ENCODE measurements around the gene MCRIP1.

MCRIP1 gene

DNA sequence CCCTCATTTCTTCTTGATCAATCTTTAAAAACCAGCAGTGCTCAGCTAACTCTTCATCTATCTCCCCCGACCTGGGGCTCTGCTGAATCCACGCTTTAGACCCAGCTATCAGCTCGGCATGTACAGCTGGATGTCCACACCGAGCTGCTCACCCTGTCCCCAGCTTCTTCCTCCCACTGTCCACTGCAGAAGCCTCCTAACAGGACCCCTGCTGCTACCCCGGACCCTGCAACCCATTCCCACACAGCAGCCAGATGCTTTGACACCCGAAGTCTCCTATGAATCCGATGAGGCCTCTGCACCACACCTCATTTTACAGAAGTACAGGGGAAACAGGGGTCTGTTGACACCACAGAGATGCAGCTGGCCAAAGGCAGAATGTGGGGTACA, 15.3 kb downstream of the MCRIP1 start:
- no peak for DNase-seq

- DNase-seq: no peak
Measured at GRCh38 chr17:81815646-81815986, 17.5 kb downstream of the MCRIP1 start.

GRCh38 chr17:81814748-81815645, 18.1 kb downstream of the MCRIP1 start:
- DNase-seq: no peak

- no peak for DNase-seq
Measured at GRCh38 chr17:81813861-81814683, 19.0 kb downstream of the MCRIP1 start.

DNA sequence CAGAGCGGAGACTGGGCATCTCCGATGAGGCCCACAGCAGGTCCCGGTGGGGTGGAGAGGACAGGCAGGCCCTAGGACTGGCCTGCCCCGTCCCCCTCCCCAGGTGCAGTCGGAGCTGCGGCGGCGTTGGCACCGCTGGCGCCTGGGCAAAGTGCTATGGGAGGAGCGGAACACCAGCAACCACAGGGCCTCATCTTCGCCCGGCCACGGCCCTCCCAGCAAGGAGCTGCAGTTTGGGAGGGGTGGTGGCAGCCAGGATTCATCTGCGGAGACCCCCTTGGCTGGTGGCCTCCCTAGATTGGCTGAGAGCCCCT, 19.8 kb downstream of the MCRIP1 start:
- no peak for DNase-seq

- no peak for DNase-seq
Measured at GRCh38 chr17:81812571-81813370, 20.3 kb downstream of the MCRIP1 start.

- DNase-seq: no peak
Measured at GRCh38 chr17:81811705-81812570, 21.2 kb downstream of the MCRIP1 start.

- no peak for DNase-seq
Measured at GRCh38 chr17:81810892-81811704, 22.0 kb downstream of the MCRIP1 start.

DNA sequence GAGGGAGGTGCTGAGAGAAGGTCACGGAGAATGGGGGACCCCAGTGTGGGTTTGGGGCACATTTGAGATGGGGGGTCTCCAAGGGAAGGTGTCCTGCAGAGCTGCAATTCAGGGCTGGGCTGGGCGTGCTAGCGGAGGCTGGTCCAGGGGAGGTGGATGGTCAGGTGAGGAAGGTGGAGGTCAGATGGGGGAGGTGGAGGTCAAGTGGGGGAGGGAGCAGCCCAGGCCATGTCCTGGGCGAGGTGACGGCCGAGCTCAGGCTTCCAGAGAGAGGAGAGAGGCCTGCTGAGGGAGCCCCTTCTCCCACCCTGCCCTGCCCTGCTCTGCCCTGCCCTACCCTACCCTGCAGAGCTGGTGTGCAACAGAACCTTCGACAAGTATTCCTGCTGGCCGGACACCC, 22.6 kb downstream of the MCRIP1 start:
- no peak for DNase-seq

- DNase-seq: no peak
Measured at GRCh38 chr17:81809556-81809998, 23.5 kb downstream of the MCRIP1 start.

DNA sequence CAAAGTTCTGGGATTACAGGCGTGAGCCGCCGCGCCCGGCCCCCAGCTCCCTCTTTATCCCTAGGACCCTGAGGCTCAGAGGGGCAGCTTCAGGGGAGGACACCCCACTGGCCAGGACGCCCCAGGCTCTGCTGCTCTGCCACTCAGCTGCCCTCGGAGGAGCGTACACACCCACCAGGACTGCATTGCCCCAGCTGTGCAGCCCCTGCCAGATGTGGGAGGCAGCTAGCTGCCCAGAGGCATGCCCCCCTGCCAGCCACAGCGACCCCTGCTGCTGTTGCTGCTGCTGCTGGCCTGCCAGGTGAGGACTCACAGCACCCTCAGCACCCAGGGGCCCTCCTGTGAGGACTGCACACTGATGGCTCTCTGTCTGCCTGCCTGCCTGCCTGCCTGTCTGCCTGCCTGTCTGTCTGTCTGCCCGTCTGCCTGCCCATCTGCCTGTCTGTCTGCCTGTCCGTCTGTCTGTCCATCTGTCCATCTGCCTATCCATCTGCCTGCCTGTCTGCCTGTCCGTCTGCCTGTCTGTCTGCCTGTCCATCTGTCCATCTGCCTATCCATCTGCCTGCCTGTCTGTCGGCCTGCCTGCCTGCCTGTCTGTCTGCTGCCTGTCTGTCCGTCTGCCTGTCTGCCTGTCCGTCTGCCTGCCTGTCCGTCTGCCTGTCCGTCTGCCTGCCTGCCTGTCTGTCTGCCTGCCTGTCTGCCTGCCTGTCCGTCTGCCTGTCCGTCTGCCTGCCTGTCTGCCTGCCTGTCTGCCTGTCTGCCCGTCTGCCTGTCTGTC, 24.1 kb downstream of the MCRIP1 start:
- no peak for DNase-seq

DNA sequence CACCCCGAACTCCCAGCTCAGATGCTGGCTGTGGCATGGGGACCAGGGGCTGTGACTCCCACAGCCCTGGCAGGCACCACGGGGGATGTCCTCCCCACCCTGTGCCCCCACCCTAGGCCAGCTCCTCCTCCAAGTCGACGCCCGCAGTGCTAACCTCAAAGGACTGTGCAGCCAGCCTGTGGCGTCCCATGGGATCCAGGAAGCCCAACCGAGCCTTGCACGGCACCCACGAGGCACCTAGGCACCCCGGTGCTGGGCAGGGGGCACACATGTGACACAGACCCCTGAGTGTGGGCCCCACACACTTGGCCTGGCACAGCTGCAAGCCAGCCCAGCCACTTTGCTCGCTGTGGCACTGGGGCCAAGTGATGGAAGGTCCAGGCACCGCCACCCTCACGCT, 25.3 kb downstream of the MCRIP1 start:
- DNase-seq: no peak

GRCh38 chr17:81807210-81807719, 25.8 kb downstream of the MCRIP1 start:
- no peak for DNase-seq

DNA sequence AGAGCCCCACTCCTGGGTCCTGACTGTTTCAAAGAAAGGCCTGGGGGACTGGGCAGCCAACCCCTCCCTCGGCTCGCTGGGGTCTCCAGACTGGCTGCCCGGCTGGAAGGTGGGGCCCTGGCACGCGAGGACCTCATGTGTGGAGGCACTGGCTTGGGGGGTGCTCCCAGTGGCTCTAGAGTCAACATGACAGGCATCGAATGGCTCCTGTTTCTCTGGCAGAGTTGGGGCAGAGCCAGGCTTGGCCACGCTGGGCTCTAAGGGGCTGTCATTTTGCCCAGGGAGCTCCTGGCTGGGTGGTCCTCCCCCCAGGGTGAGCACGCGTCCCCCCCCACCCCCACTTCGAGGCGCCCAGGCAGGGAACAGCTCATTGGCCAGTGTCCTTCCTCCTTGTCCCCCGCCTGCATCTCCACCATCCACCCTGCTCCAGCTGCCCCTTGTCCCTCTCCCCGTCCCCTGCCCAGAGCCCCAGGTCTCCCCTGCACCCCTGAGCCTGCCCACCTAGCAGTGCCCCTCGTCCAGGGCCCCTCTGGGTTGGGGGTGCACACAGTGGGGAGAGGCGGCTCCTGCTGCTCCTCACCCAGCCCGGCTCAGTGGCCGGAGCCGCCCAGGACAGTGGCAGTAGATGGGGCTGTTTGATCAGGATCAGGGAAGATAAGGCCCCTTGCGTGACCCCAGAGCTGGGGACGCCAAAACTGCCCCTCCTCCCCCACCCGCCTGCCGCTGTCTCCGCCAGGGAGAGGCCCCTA, 26.5 kb downstream of the MCRIP1 start:
- no peak for DNase-seq

GRCh38 chr17:81805707-81806460, 27.2 kb downstream of the MCRIP1 start:
- DNase-seq: no peak

GRCh38 chr17:81804559-81805399, 28.3 kb downstream of the MCRIP1 start:
- DNase-seq: no peak

- DNase-seq: no peak
Measured at GRCh38 chr17:81803728-81804558, 29.1 kb downstream of the MCRIP1 start, which contains the start of gene GCGR. Gene GCGR (plus strand): TSS chr17:81804150. CDS start chr17:81809019, 4,869 bp downstream.
